Neural progenitor cell (in vitro differentiated cells): Measurements from ENCODE around the gene PRKAR1A. TPM values are rescaled to one million over a fixed set of nuclear protein-coding genes. Genes with fewer than 3 reads are reported as not detected.

Source experiments
- DNase-seq: peaks from one replicate; pipeline ENCODE4 v3.0.0-alpha.2; 2016; ENCODE audit warnings: low spot score
- H2AFZ ChIP-seq: fragments of 200-600 bp; sonication (generic); replicated peaks from 2 replicates; pipeline ENCODE4 v1.6.1; 2016; ENCODE audit warnings: antibody characterized with exemption
- H3F3A ChIP-seq: fragments of 200-600 bp; sonication (generic); 2 replicates; pipeline ENCODE4 v1.6.1; 2016; ENCODE audit warnings: antibody characterized with exemption, low read depth
- H3K27ac ChIP-seq: fragments of 200-600 bp; sonication (generic); 2 replicates; pipeline ENCODE4 v1.5.1; 2016; ENCODE audit warnings: mild to moderate bottlenecking
- H3K27me3 ChIP-seq: fragments of 200-600 bp; sonication (generic); 2 replicates; pipeline ENCODE4 v1.6.1; 2016; ENCODE audit warnings: mild to moderate bottlenecking, moderate library complexity
- H3K36me3 ChIP-seq: fragments of 200-600 bp; sonication (generic); 2 replicates; pipeline ENCODE4 v1.5.1; 2016
- H3K4me1 ChIP-seq: fragments of 200-600 bp; sonication (generic); 2 replicates; pipeline ENCODE4 v1.6.1; 2016; ENCODE audit warnings: mixed run types
- H3K4me2 ChIP-seq: fragments of 200-600 bp; sonication (generic); 2 replicates; pipeline ENCODE4 v1.6.1; 2016
- H3K4me3 ChIP-seq: fragments of 200-600 bp; sonication (generic); 2 replicates; pipeline ENCODE4 v1.5.1; 2016
- H3K79me2 ChIP-seq: fragments of 200-600 bp; sonication (generic); 2 replicates; pipeline ENCODE4 v1.6.1; 2016; ENCODE audit warnings: low read depth
- H3K9ac ChIP-seq: fragments of 200-600 bp; sonication (generic); 2 replicates; pipeline ENCODE4 v1.6.1; 2016
- H3K9me3 ChIP-seq: fragments of 200-600 bp; sonication (generic); 2 replicates; pipeline ENCODE4 v1.5.1; 2016; ENCODE audit warnings: low read depth
- H4K20me1 ChIP-seq: fragments of 200-600 bp; sonication (generic); 2 replicates; pipeline ENCODE4 v1.6.1; 2016; ENCODE audit warnings: low read depth
- H3K27ac Mint-ChIP-seq: 3 replicates; pipeline ENCODE4 v1.8.0; 2021; ENCODE audit warnings: mixed read lengths
- H3K27me3 Mint-ChIP-seq: 2 replicates; pipeline ENCODE4 v1.8.0; 2022; ENCODE audit warnings: low read depth, mild to moderate bottlenecking, inconsistent platforms, moderate library complexity, mixed read lengths; ENCODE audit not compliant: insufficient read depth
- H3K36me3 Mint-ChIP-seq: 3 replicates; pipeline ENCODE4 v1.8.0; 2021; ENCODE audit warnings: mixed read lengths
- H3K4me1 Mint-ChIP-seq: 3 replicates; pipeline ENCODE4 v1.8.0; 2021; ENCODE audit warnings: mixed read lengths
- H3K4me3 Mint-ChIP-seq: 3 replicates; pipeline ENCODE4 v1.8.0; 2021; ENCODE audit warnings: mild to moderate bottlenecking, moderate library complexity, mixed read lengths
- H3K9me3 Mint-ChIP-seq: 3 replicates; pipeline ENCODE4 v1.8.0; 2020; ENCODE audit warnings: mixed read lengths
- EZH2 ChIP-seq: fragments of 200-600 bp; sonication (generic); IDR thresholded peaks from 2 replicates; pipeline ENCODE4 v1.6.1; 2017; ENCODE audit warnings: antibody characterized with exemption, mild to moderate bottlenecking, moderate library complexity
- EZH2phosphoT487 ChIP-seq: fragments of 200-600 bp; sonication (generic); IDR thresholded peaks from 2 replicates; pipeline ENCODE4 v1.6.1; 2017; ENCODE audit warnings: antibody characterized with exemption
- total RNA-seq: library from RNA; depleted of rRNA; stranded (reverse); fragments of >200 nt; gene quantifications from 2 replicates; pipeline ENCODE4 v1.2.3, GENCODE V29; 2015; ENCODE audit warnings: low replicate concordance
- TF ChIP-seq, protein P1 (sequence below): fragments of 200-600 bp; sonication (generic); IDR thresholded peaks from 2 replicates; pipeline ENCODE4 v1.5.1; 2017; ENCODE audit warnings: antibody characterized with exemption, mild to moderate bottlenecking

PRKAR1A gene
- total RNA-seq, 1 donor from 2014 or later: 168 TPM

DNA sequence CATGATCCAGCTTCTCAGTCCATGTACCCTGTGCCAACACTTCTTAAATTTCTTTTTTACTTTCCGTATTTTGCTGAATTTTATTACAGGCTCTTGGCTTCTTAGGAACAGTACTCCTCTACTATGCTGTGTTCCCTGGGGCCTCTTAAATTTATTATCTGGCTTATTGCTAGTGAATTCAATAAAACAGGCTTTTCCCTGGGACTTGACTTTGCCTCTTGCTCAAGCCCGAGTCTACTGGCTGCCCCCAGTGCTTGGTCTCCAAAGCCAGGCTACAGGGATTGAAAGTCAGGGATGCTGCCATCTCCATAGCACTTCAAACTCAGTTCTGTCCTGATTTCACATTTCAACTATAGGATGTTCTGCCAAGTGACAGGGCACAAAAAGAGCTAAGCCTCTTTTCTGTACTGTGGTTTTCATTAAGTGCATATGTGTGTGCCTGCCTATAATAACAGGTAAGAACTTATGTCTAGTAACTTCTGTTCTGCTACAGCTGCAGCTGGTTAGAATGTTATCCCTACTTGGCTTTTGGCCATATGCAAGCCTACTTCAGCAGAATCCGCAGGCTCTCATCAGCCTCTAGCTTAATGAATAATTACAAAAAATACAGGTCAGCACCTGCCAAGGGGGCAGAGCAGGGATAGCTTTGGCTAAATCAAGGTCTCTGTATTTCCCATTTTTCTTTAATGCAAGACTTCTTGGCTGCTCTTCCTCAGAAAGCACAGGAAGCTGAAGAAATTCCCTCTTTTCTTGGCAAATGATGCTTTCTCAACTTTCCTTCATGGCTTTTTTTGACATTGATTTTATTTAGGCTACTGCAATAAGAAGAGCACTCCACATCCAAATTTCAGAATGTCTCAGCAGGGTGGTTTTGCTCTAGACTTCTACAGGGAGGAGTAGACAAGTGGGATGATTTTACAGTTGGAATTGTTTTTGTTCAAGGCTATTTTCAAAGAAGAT, 80.7 kb downstream of the PRKAR1A start:
- H3K4me1 Mint-ChIP-seq: no peaks in the 10 kb centered on the region

DNA sequence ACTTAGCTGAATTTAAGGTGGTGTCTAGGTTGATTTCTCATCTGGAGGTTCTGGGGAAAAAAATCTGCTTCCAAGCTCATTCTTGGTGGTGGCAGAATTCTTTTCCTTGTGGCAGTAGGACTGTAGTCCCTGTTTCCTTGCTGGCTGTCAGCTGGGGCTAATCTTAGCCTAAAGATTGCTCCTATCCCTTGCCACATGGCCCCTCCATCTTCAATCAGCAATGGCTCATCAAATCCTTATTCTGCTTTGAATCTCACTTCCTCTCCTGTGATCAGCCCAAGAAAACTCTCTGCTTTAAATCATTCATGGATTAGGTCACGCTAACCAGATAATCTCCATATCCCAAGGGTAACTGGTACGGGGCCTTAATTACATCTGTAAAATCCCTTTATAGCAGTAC, 82.3 kb downstream of the PRKAR1A start:
- H3K27ac ChIP-seq: no peak overlapping the region
- peaks cover 2% of the 10 kb centered on the region for H3K4me1 Mint-ChIP-seq
- peaks cover 19% of the 10 kb centered on the region for H3K27me3 Mint-ChIP-seq
- no peaks in the 10 kb centered on the region for H3K79me2 ChIP-seq
- H2AFZ ChIP-seq: no peak overlapping the region
- no peak overlapping the region for H3K9ac ChIP-seq
- no peaks in the 10 kb centered on the region for H3K36me3 Mint-ChIP-seq
- H3K9me3 Mint-ChIP-seq: no peaks in the 10 kb centered on the region
- DNase-seq: no peak
- H3K27me3 ChIP-seq: peaks cover 16% of the 10 kb centered on the region
- H3K4me1 ChIP-seq: no peaks in the 10 kb centered on the region
- no peak for TF ChIP-seq EZH2
- H3K36me3 ChIP-seq: no peaks in the 10 kb centered on the region
- no peaks in the 10 kb centered on the region for H4K20me1 ChIP-seq
- H3K27ac Mint-ChIP-seq: no peak overlapping the region
- H3K9me3 ChIP-seq: no peaks in the 10 kb centered on the region
- H3K4me3 Mint-ChIP-seq: no peak overlapping the region
- no peak overlapping the region for H3K4me2 ChIP-seq
- H3F3A ChIP-seq: no peaks in the 10 kb centered on the region
- no peak overlapping the region for H3K4me3 ChIP-seq

More for the DNA sequence above, 80.7 kb downstream of the PRKAR1A start:
- no peaks in the 10 kb centered on the region for H3K9me3 ChIP-seq
- H3K4me3 ChIP-seq: no peak overlapping the region
- no peaks in the 10 kb centered on the region for H3K27me3 ChIP-seq
- Mint-ChIP-seq H3K36me3 (no peaks in the 10 kb centered on the region), H3K27me3 (peaks cover 7% of the 10 kb centered on the region), H3K9me3 (peaks cover 5% of the 10 kb centered on the region), H3K4me3 (no peak overlapping the region), H3K27ac (no peak overlapping the region)
- no peaks in the 10 kb centered on the region for H4K20me1 ChIP-seq
- no peaks in the 10 kb centered on the region for H3K79me2 ChIP-seq
- no peak overlapping the region for H3K4me2 ChIP-seq
- no peaks in the 10 kb centered on the region for H3K36me3 ChIP-seq
- TF ChIP-seq EZH2phosphoT487 (no peak), EZH2 (no peak)
- TF ChIP-seq, protein P1, sequence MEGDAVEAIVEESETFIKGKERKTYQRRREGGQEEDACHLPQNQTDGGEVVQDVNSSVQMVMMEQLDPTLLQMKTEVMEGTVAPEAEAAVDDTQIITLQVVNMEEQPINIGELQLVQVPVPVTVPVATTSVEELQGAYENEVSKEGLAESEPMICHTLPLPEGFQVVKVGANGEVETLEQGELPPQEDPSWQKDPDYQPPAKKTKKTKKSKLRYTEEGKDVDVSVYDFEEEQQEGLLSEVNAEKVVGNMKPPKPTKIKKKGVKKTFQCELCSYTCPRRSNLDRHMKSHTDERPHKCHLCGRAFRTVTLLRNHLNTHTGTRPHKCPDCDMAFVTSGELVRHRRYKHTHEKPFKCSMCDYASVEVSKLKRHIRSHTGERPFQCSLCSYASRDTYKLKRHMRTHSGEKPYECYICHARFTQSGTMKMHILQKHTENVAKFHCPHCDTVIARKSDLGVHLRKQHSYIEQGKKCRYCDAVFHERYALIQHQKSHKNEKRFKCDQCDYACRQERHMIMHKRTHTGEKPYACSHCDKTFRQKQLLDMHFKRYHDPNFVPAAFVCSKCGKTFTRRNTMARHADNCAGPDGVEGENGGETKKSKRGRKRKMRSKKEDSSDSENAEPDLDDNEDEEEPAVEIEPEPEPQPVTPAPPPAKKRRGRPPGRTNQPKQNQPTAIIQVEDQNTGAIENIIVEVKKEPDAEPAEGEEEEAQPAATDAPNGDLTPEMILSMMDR: no peak
- no peaks in the 10 kb centered on the region for H3K4me1 ChIP-seq
- no peaks in the 10 kb centered on the region for H3F3A ChIP-seq
- H3K27ac ChIP-seq: no peak overlapping the region
- no peak overlapping the region for H2AFZ ChIP-seq
- no peak overlapping the region for H3K9ac ChIP-seq
- no peak for DNase-seq

DNA sequence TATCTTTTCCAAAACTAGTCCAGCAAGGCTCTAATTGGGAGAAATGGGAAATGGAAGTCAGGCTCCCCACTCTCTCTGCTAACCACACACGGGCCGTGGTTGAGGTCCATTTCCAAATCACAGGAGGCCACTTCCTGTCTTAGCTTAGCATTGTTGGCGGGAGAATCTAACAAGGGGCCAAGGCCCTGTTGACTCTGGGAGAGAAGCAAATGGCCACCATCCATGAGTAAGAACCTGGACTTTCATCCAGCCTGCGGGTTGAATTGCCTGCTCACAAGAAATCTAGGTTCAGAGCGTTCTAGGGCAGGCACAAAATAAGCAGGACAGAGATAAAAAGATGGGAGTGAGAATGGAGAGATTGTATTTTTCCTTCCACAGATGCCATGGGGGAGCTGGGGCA, 83.3 kb downstream of the PRKAR1A start:
- Mint-ChIP-seq H3K9me3 (no peaks in the 10 kb centered on the region), H3K27me3 (peaks cover 24% of the 10 kb centered on the region), H3K27ac (no peak overlapping the region), H3K4me1 (peaks cover 5% of the 10 kb centered on the region), H3K4me3 (no peak overlapping the region), H3K36me3 (no peaks in the 10 kb centered on the region)
- Histone ChIP-seq H3K27ac (no peak overlapping the region), H3K4me3 (no peak overlapping the region), H2AFZ (no peak overlapping the region), H3K4me1 (no peaks in the 10 kb centered on the region), H3K4me2 (no peak overlapping the region), H3K27me3 (peaks cover 25% of the 10 kb centered on the region), H4K20me1 (no peaks in the 10 kb centered on the region), H3K36me3 (no peaks in the 10 kb centered on the region), H3F3A (no peaks in the 10 kb centered on the region), H3K9me3 (no peaks in the 10 kb centered on the region), H3K9ac (no peak overlapping the region), H3K79me2 (no peaks in the 10 kb centered on the region)
- no peak for DNase-seq
- no peak for TF ChIP-seq EZH2
- TF ChIP-seq, protein P1: no peak
- no peak for TF ChIP-seq EZH2phosphoT487

DNA sequence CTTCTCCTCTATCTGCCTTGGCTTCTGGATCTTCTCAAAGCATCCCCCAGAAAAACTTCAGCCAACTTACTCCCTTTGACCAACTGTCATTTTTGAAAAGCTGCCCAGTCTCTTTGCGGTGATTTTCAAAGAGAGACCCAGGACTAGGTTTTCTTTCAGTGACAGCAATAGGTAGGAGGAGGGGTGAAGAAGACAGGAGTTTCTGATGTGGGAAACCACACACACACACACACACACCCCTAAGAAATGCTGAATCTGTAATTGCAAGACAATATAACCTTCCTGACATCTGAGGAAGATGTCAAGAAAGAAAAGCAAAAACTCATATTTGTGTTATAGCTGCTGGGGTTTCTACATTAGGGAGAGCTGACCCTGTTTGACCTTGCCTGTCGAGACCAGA, 83.8 kb downstream of the PRKAR1A start:
- no peak overlapping the region for H3K27ac ChIP-seq
- no peak for DNase-seq
- H4K20me1 ChIP-seq: no peaks in the 10 kb centered on the region
- Mint-ChIP-seq H3K4me1 (peaks cover 5% of the 10 kb centered on the region), H3K9me3 (no peaks in the 10 kb centered on the region), H3K27me3 (peaks cover 22% of the 10 kb centered on the region), H3K36me3 (no peaks in the 10 kb centered on the region), H3K4me3 (no peak overlapping the region), H3K27ac (no peak overlapping the region)
- no peak overlapping the region for H3K9ac ChIP-seq
- no peaks in the 10 kb centered on the region for H3K79me2 ChIP-seq
- H3K4me3 ChIP-seq: no peak overlapping the region
- no peak for TF ChIP-seq EZH2phosphoT487
- TF ChIP-seq, protein P1: no peak
- no peak for TF ChIP-seq EZH2
- H3K36me3 ChIP-seq: no peaks in the 10 kb centered on the region
- no peak overlapping the region for H3K4me2 ChIP-seq
- peaks cover 30% of the 10 kb centered on the region for H3K27me3 ChIP-seq
- H3K9me3 ChIP-seq: no peaks in the 10 kb centered on the region
- no peaks in the 10 kb centered on the region for H3F3A ChIP-seq
- no peak overlapping the region for H2AFZ ChIP-seq
- H3K4me1 ChIP-seq: no peaks in the 10 kb centered on the region
